ENCODE measurements around the gene PLCB3.
A peak's percentile ranks its signal among the peaks of the same experiment; 100 is the strongest.

Gene PLCB3

DNA sequence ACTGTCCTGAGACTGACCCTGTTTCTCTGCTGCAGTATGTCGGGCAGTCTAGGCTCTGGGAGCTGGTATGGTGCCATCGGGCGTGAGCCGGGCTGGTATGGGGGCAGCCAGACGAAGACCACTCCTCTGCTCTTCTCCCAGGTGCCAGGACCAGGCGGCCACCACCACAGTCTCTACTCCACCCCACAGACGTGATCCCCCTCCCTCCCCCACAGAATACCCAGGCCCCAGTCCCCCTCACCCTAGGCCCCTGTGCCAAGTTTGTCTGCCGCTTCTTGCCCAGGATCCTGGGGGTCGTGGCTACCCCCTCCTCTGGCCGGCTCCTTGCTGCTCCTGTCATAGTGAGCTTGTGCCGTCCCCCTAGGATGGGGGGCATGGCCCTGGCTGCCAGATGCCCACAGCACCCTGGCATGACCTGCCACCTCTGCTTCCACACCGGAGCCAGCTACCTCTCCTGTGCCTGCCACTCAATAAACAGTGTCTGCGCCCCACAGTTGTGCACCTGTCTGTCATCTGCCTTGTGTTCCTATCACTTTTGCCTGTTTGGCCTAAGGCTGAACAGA lies 37.8 kb downstream of the PLCB3 start:
- no peak for DNase-seq

GRCh38 chr11:64290352-64291261 lies 39.3 kb downstream of the PLCB3 start:
- no peak for DNase-seq

GRCh38 chr11:64291262-64291751 lies 40.0 kb downstream of the PLCB3 start, which contains the start of gene KCNK4:
TSS of gene KCNK4 (plus strand) at chr11:64291302. CDS start at chr11:64293019, 1,717 bp downstream.
- DNase-seq, result no peak

DNA sequence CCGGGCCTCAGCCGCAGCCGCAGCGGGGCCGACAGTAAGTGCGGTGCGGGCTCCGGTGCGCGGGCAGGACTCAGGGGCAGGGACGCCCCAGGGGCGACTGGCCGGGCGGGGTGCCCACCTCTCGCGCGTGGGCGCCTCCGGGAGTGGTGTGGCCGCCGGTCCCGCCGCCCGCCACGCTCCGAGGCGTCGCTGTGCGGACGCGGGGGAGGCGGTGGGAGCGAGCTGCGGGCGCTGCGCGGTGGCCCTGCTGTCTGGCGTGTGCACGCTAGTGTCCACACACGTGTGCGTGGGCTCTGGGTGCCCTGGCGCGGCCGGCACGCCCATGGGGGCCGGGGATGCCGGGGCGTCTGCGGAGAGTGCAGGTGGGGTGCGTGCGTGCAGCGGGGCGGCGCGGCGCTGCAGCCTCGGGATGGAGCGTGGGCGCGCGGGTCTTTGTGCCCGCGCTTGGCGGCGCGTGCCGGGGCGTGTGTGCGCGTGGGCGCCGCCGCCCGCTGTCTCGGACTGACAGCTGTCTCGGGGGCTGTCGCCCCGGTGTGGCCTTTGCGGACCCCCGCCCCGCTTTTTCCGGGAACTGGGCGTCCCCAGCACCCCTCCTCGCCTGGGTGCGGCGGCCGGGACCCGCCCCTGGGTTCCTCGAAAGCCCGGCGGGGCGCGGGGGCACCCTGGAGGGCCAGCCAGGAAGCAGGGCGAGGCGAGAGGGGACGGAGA lies 40.6 kb downstream of the PLCB3 start:
- DNase-seq, result no peak

DNA sequence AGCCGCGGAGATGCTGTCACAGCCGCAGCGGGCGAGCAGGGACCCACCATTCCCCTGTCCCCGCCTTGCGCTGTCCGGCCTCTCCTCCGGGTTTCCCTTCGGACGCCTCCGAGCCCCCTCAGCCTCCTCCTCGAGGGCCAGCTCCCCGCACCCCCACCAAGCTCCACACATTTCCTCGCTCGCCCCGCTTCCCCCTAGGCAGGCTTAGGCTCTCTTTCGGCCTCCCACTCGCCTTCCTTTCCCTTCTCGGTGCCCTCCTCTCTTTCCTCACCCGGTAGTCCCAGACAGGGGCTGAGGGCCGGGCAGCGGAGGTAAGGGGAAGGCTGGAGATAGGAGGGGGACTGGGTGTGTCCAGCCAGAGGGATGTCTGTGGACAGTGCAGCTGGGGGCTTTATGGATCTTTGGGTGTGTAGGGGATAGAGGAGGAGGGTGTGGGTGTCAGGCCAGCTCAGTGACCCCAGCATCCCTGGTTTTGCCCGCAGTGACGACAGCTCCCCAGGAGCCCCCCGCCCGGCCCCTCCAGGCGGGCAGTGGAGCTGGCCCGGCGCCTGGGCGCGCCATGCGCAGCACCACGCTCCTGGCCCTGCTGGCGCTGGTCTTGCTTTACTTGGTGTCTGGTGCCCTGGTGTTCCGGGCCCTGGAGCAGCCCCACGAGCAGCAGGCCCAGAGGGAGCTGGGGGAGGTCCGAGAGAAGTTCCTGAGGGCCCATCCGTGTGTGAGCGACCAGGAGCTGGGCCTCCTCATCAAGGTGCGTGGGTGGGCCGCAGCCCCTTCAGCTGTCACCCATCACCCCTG lies 41.3 kb downstream of the PLCB3 start:
- DNase-seq, result no peak

GRCh38 chr11:64294774-64295173 lies 43.4 kb downstream of the PLCB3 start:
- DNase-seq, result no peak

DNA sequence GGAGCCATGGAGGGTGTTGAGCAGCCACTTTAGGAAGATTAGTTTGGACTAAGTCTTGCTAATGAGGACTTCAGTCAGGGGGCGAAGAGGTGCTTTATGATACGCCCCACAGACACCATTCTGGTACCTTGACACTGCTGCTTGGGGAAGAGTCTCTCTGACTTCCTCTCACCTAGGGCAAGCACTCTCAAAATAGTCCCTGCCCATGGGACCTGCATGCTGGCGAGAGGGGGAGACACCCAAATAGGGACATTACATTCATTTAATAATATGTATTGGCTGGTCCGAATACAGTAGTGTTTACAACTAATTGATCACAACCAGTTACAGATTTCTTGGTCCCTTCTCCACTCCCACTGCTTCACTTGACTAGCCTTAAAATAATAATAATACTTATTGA lies 44.4 kb downstream of the PLCB3 start:
- DNase-seq, result no peak

DNA sequence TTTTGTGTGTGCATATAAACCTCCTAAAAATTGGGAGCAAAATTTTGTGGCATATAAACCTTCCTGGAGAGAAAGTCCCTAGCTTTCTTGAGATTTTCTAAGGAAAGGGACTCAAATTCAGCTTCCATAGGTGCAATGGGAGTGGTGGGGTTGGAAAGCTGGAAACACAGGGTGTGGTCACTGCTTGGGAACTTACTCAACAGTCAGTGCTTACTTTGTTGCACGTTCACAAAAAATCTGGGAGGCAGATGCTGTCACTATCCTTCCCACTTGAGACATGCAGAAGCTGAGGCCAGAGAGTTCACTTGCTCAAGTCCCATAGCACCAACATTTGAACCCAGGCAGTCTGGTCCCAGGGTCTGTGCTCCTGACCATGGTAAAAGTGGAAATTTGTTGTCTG lies 44.9 kb downstream of the PLCB3 start:
- no peak for DNase-seq

DNA sequence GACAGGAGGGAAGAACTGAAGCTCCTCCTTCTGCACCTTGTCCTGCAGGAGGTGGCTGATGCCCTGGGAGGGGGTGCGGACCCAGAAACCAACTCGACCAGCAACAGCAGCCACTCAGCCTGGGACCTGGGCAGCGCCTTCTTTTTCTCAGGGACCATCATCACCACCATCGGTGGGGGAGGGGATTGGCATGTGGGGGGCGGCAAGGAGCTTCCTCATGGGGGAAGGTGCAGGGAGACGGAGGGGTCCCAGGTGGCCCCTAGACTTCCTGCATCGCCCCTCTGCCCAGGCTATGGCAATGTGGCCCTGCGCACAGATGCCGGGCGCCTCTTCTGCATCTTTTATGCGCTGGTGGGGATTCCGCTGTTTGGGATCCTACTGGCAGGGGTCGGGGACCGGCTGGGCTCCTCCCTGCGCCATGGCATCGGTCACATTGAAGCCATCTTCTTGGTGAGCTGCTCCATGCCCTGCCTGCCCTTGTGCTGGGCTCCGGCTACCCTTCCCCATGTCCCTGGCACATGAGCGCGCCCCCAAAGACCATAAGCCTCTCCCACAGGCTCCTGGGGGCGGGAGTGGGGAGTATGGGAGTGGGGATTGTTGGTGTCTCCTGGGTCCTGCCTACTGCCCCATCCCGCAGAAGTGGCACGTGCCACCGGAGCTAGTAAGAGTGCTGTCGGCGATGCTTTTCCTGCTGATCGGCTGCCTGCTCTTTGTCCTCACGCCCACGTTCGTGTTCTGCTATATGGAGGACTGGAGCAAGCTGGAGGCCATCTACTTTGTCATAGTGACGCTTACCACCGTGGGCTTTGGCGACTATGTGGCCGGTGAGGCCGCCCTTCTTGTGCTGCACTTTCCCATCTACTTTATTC lies 45.7 kb downstream of the PLCB3 start:
- DNase-seq, result no peak

DNA sequence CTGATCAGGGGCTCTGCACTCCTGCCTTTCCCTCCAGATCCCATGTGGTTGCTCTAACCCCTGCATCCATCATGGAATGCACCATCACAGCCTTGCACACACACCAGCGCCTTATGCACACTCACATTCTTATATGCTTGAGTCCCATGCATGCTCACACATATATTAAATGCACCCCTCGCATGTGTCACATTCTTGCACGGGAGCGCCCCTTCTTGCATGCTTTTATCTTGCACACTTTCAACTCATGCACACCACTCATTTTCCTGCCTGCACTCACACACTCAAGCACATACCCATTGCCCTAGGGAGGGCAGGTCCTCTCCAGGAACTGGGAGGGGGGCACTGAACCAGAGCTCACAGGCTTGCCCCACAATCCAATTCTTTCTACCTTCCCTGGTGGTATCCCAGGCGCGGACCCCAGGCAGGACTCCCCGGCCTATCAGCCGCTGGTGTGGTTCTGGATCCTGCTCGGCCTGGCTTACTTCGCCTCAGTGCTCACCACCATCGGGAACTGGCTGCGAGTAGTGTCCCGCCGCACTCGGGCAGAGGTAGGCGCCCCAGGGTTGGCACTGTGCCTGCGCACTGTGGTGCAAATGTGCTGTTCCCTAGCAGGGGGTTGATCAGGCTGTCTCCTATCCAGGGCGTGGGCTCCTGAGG lies 46.5 kb downstream of the PLCB3 start:
- no peak for DNase-seq

DNA sequence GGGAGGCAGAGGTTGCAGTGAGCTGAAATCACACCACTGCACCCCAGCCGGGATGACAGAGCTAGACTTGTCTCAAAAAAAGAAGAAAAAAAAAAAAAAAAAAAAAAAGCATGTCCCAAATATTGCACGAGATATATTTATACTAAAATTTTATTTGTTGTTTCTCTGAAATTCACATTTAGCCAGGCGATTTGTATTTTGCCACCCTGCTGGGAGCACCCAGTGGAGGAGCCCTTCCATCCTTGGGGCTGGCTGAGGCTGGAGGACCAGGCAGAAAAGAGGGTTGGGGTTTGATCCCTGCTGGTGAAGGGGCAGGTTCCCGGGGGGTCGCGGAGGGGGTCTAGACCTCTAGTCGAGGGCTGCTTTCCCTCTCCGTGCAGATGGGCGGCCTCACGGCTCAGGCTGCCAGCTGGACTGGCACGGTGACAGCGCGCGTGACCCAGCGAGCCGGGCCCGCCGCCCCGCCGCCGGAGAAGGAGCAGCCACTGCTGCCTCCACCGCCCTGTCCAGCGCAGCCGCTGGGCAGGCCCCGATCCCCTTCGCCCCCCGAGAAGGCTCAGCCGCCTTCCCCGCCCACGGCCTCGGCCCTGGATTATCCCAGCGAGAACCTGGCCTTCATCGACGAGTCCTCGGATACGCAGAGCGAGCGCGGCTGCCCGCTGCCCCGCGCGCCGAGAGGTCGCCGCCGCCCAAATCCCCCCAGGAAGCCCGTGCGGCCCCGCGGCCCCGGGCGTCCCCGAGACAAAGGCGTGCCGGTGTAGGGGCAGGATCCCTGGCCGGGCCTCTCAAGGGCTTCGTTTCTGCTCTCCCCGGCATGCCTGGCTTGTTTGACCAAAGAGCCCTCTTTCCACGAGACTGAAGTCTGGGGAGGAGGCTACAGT lies 47.9 kb downstream of the PLCB3 start:
- peak in 1 of 2 donors; percentile 64 for DNase-seq

DNA sequence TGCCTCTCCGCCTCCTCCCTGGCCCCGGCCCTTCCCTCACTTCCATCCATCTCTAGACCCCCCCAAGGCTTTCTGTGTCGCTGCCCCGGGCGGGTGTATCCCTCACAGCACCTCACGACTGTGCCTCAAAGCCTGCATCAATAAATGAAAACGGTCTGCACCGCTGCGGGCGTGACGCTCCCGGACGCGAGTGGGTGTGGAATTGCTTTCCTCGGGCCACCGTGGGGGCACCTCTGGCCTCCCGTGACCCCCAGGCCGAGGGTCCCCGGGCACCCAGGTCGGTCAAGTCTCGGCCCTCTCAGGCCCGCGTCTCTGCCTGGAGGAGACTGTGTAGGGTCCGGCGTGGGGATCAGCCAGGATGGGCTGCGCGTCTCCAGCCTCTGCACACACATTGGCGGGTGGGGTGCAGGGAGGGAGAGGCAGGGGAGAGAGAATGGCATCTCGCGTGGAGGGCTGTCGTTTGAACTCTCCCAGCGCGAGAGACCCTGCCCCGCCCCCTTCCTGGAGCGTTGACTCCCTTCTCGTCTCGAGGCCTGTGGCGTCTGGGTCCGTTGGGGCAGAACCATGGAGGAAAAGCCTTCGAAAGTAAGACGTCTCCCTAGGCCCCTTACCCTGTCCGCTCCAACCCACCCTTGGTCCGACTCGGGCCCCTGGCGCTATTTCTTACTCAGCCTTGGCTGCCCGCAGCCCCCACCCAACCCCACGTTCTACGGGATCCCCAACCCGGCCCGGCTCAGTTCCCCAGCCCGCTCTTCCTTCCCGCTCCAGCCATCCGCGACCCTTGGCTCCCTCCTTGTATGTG lies 48.7 kb downstream of the PLCB3 start, which contains the start of gene CATSPERZ:
Gene CATSPERZ, plus strand, starts transcription at position 512 of the 802 bp plus-strand sequence. Its CDS starts 53 bp downstream, at position 565.
- no peak for DNase-seq

DNA sequence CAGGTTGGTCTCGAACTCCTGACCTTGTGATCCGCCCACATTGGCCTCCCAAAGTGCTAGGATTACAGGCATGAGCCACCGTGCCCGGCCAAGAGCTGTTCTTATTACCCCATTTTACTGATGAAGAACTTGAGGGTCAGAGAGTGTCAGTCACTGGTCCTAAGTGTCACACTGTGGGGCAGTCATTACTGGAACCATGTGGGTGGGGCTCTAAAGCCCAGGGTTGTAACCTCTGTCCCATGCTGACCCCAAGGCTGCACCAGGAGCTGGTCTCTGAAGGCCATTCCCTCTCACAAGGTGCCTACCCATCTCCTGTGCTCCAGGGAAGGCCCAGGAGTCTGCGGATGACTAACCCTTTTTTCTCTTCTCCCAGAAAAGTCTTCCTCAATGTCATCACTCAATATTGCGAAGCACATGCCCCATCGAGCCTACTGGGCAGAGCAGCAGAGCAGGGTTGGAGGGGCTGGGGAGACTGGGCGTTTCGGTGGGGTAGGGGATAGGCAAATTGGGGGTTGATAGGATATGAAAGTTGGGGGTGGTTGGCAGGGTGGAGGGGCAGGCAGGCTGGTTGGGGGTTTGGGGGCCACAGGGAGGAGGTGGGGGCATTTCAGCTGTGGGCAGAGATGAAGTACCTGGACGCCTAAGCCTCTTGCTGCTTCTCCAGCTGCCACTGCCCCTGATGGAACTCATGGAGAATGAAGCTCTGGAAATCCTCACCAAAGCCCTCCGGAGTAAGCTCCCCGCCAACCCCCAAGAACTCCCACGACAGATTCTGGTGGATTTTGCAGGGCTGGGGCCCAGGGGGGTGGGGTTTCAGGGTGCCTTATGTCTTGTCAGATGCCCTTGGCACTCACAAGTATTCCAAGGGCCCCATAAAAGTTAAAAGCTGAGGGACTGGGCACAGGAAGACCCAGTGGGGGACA lies 52.0 kb downstream of the PLCB3 start:
- no peak for DNase-seq

- DNase-seq, result no peak
Measured at GRCh38 chr11:64304032-64304315, 52.6 kb downstream of the PLCB3 start.

DNA sequence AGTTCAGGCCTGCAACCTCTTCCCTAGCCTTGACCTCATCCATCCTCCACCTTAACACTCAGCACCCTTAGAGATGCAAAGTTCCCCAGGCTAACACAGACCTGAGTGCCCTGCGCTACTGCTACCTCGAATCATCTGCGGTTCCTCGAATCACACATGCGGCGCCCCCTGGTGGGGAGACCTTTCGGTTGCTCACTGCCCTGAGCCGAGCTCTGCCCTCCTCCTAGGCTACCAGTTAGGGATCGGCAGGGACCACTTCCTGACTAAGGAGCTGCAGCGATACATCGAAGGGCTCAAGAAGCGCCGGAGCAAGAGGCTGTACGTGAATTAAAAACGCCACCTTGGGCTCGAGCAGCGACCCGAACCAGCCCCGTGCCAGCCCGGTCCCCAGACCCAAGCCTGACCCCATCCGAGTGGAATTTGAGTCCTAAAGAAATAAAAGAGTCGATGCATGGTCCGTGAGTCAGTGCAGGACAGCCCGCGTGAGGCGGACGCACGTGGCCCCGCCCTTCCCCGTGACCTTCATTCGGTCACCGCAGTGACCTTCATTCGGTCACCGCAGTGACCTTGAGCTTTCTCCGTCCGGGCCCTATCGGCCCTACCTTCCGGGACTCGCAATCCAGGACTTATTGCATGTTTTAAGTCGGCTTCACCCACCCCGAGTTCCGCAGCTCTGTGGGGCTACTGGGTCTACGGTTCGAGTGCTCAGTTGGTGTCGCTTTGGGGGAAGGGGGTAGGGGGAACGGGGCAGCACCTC lies 53.2 kb downstream of the PLCB3 start:
- peak; percentile 78 to 88 for DNase-seq

DNA sequence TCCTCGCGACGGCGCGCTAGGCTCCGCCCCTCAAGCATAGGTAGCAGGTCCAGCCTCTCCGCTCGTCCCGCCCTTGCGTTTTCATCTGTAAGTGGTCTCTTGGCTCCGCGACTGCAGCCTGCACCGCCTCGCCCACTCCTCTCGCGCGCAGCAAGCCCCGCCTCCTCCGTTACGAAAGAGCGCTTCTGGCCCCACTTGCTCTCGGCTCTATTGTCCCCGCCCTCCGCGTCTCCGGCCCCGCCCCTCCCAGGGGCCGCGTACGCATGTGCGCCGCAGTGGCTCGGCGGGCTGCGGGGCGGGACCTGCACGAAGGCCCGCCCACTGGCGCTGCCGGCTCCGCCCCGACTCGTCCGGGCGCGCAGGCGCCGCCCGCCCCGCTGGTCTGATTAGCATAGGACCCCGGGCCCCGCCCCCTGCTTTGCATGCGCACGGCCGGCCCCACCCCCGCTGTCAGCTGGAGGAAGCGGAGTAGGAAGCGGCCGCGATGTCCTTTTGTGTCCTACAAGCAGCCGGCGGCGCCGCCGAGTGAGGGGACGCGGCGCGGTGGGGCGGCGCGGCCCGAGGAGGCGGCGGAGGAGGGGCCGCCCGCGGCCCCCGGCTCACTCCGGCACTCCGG lies 53.9 kb downstream of the PLCB3 start, which contains the start of gene ESRRA:
Gene ESRRA, plus strand, starts transcription at position 450 of the 616 bp plus-strand sequence. CDS start 1,656 bp downstream, outside the sequence.
- peak; percentile 97 to 99 for DNase-seq

Data from hippocampal formation (tissue), 2 donors.